GM04503 (cell line): ENCODE results near the gene ZFYVE9.
A peak's percentile ranks its signal among the peaks of the same experiment; 100 is the strongest.

Experiments
- DNase-seq: peaks from one replicate; pipeline ENCODE4 v3.0.0-alpha.2; 2012; ENCODE audit warnings: low read depth

Gene ZFYVE9

DNA sequence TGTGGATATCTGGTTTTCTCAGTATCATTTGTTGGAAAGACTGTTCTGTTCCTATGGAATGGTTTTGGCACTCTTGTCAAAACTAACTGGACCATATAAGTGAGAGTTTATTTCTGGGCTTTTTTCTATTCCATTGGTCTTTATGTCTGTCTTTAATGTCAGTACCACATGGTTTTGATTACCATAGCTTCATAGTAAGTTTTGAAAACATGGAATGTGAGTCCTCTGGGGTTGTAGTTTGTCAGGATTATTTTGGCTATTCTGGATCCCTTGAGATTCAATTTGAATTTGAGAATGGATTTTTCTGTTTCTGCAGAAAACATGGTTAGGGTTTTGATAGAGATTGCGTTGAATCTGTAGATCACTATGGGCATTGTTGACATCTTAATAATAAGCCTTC lies 107.9 kb downstream of the ZFYVE9 start:
- DNase-seq = no peak

GRCh38 chr1:52253421-52253820 lies 111.5 kb downstream of the ZFYVE9 start:
- DNase-seq = no peak

DNA sequence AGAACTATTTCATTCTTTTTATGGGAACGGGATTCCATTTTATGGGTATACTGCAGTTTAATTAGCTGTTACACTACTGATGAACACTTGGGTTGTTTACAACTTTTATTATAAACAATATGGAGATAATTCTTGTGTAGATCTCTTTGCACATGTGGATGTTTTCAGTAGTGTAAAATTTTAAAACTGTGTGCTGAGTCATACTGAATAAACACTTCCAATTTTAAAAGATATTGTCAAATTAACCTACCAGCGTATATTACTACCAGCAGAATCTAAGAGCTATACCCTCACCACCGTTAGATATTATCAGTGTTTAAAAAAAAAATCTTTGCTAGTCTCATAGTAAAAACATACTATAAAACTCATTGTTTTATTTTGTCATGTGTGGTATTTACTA lies 118.0 kb downstream of the ZFYVE9 start:
- no peak for DNase-seq

- no peak for DNase-seq
Observed at GRCh38 chr1:52263153-52263910, 121.4 kb downstream of the ZFYVE9 start.

DNA sequence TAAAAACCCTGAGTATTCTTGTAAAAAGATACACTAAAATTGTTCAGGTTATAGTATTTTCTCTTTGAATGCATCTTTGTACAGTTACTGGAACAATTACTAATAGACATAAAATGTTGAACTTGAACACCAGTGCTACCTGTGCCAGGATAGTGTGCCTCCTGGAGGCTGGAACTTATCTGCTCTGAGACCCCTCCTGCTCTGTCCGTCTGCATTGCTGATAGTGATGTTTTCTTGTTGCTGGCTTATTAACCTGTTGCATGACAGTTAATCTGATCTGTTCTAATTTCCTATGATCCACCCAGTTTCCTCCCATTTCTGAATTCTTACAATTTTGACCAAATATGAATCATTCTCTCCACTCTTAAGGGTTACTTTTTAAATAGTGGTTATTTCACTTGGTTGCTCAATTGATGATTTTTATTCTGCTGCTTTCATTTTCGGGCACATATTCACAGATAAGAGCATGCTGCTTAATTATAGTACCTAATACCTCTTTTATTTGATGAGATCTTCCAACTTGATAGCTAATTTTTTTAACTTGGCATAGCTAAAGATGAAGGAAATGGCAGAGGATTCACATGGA lies 122.7 kb downstream of the ZFYVE9 start:
- DNase-seq = no peak

GRCh38 chr1:52266507-52266906 lies 124.6 kb downstream of the ZFYVE9 start:
- DNase-seq = no peak

GRCh38 chr1:52268372-52268771 lies 126.5 kb downstream of the ZFYVE9 start:
- no peak for DNase-seq

- DNase-seq = peak; percentile 22
Observed at GRCh38 chr1:52281518-52281917, 139.6 kb downstream of the ZFYVE9 start.

GRCh38 chr1:52288286-52288685 lies 146.4 kb downstream of the ZFYVE9 start:
- peak; percentile 29 for DNase-seq

GRCh38 chr1:52294580-52294979 lies 152.7 kb downstream of the ZFYVE9 start:
- peak; percentile 44 for DNase-seq

DNA sequence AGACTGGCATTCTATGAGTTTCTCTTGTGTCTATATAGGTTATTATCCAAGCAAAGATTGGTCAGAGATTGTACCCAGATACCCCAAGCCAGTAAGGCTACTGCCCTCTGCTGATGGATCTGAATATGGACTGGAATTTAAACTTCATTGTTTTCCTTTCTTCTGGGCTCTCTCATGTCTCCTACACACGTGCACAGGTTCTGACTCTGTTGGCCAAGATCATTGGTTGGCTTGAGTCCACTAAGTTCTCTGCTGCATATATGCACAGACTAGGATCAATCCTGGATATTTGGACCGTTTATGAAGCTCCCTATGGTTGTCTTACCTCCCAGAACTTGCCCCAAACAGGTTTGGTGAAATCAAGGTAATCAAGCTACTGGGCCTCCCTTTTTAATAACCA lies 154.5 kb downstream of the ZFYVE9 start:
- peak; percentile 17 for DNase-seq

GRCh38 chr1:52305417-52306226 lies 163.7 kb downstream of the ZFYVE9 start:
- no peak for DNase-seq

- no peak for DNase-seq
Observed at GRCh38 chr1:52306227-52307006, 164.5 kb downstream of the ZFYVE9 start.

DNA sequence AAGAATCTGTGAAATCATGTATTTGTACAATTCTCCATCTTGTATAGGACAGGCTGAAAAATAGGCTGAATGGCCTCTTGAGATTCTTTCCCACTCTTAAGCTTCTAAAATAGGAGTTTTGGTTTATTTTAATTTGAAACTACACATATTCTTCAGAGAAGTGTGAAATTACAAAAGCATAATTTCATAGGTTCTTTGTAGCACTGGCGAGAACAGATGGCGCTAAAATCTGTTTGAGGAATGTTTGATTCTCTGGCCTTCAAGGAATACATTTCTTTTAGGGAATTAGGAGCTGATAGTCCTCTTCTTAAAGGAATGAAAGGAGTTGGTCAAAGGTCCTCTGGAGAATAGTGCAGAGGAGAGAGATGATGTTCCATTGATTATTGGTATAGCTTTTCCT lies 179.2 kb downstream of the ZFYVE9 start:
- no peak for DNase-seq

DNA sequence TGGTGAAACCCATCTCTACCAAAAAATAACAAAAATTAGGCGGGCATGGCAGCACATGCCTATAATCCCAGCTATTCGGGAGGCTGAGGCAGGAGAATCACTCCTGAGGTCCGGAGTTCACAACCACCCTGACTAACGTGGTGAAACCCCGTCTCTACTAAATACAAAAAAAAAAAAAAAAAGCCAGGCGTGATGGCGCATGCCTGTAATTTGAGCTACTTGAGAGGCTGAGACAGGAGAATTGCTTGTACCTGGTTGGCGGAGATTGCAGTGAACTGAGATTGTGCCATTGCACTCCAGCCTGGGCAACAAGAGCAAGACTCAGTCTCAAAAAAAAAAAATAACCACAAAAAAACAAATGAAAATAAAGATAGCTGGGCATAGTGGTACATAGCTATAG lies 181.8 kb downstream of the ZFYVE9 start:
- no peak for DNase-seq

GRCh38 chr1:52325786-52326185 lies 183.9 kb downstream of the ZFYVE9 start:
- DNase-seq = no peak

GRCh38 chr1:52328615-52329014 lies 186.7 kb downstream of the ZFYVE9 start:
- DNase-seq = no peak

DNA sequence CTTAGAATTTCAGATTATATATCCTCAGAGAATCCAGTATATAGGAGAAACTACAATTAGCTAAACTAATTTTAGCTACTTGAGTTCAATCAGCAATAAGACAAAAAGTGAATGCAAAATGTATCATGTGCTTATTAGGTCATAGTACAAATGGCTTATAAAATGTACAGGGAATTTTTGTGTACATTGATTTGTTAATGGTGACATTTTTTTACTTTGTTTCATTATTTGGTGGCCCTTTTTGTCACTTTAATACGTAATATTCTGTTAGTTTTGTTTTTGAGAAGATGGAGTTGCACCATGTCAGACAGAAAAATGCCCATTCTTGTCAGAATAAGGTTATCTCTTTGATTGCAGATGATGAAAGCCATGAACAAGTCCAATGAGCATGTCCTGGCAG lies 190.5 kb downstream of the ZFYVE9 start:
- DNase-seq = no peak

DNA sequence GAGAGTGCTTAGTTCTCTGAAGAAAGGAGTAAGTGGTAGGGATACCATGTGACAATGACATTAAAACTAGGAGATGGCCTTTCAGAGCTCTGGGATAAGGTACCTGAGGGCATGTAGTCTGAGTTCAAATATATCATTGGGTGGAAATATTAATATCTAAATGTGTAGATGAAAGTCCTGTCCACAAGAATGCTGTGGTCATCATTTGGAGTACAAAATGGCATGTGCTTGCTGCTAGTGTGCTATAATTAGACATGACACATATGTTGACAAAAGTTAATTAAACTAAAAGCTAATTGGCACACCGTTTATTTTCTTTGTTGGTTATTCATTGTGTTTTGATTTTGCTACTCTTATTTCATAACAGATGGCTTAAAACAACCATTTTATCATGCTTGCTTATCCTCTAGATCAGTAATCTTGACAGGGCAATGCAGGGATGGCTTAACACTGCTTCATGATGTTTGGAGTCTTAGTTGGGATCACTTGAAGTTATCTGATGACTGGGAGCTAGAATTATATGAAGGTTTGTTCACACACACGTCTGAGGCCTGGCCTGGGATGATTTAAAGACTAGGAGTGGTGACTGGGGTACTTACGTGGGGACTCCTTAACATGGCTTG lies 193.1 kb downstream of the ZFYVE9 start:
- no peak for DNase-seq

- DNase-seq = no peak
Observed at GRCh38 chr1:52337439-52337838, 195.6 kb downstream of the ZFYVE9 start.

DNA sequence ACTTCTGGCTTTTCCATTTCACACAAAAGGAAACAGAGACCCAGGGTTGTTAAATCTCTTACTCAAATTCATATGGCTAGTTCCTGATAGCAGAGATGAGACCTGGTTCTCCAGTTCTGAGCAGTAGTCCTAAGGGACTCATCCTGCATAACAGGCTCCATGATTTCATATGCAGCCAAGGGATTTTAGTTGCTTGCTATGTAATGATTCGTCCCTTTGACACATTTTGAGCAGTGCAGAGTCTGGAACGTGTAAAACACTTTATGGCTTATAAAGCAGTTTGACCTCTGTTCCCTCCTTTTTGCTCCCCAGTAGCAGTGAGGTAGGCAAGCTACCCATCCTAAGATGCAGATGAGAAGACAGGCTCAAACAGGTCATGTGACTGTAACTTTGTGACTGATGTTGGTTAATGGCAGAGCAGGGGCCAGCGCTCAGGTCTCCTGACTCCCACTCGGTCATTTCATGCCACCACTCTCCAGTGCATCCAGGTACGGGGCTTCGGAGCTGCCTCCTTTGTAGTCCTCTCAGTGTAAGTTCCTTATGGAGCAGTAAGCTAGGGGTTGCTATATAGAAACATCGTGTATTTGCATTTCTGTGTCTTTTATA lies 199.9 kb downstream of the ZFYVE9 start:
- no peak for DNase-seq
